Hair follicular keratinocyte (primary cell): ENCODE measurements around the gene KDM4F. TPM values are rescaled to one million over a fixed set of nuclear protein-coding genes. Genes with fewer than 3 reads are reported as not detected.

ENCODE experiments used
- total RNA-seq: library from RNA; depleted of rRNA; stranded (reverse); fragments of >200 nt; gene quantifications from 2 replicates; pipeline ENCODE4 v1.2.3, GENCODE V29; 2015

The KDM4F gene
- total RNA-seq: not detected in 2 replicates

GRCh38 chr11:95049122-95049521, at the start of gene KDM4F:
TSS of gene KDM4F (plus strand) at chr11:95049422.

DNA sequence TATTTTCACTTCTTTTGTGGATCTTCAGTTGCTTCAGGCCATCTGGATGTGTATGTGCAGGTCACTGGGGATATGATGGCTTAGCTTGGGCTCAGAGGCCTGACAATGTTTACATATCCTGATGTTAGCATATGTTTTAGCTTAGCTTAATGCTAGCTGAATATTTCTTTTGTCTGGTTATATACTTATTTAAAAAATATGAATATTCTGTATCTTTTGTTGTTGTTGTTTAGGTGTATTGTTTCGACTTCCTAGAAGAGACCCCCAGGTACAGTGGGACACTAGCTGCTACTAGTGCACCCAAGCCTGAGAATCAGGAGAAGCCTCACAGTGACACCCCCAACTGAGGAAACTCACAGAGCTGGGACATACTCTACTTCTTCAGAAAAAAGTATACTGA, 24.3 kb upstream of the KDM4F start, which contains the start of gene KDM4E:
Gene KDM4E, plus strand, starts transcription at position 301 of the 400 bp plus-strand sequence. CDS start 300 bp downstream, outside the sequence.

DNA sequence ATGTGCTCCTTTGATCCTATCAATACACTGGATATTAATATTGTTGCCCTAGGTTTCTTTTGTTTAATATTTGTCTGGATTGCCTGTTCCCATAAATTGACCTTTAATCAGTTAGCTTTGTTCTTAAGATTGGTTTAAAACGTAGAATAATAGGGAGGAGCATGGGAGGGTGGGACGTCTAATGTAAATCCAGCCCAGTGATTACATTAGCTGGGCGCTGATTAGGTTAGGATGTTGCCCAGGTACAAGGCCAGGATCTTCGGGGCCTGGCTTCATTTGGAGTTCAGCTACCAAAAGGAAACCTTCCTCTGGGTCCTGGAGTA, 17.5 kb downstream of the KDM4F start, which contains the start of gene SRSF8:
Gene SRSF8, plus strand, starts transcription at position 204 of the 323 bp plus-strand sequence. CDS start 308 bp downstream, outside the sequence.

DNA sequence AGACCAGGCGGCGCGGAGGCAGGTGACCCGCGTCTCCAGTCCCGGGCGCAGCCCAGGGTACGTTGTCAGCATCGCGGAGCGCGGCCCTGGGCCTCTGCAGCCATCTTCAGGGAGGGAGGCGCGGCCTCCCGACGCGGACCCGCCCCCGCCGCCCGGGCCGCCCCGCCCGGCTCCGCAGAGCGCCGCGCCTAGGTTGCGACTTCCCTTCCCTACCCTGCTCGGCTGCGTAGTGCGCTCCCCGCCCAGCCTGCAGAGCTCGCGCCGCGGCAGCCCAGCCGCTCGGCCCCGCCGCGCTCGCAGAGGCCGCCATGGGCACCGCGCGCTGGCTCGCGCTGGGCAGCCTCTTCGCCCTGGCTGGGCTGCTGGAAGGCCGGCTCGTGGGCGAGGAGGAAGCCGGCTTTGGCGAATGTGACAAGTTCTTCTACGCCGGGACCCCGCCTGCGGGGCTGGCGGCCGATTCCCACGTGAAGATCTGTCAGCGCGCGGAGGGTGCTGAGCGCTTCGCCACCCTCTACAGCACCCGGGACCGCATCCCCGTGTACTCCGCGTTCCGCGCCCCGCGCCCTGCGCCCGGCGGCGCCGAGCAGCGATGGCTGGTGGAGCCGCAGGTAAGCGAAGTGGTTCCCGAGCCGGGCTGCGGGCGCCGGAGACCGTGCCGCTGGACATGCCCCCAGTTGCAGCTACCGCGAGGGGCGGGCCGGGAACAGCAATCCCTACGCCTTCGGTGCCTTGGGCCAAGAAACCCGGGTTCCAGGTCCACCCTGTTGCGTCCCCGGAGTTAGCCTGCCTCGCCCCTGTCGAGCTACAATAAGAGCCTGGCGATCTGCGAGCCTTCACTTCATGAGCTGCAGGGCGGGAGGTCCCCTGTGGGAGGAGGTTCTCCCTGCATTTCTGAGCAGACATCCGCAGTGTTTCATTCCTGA, 40.7 kb downstream of the KDM4F start, which contains the start of gene ENDOD1:
Gene ENDOD1, plus strand, starts transcription at position 227 of the 923 bp plus-strand sequence. Its CDS starts 82 bp downstream, at position 309.

Other genes with a start within 250 kb of the KDM4F start
- 28.1 and 38.8 TPM in 2 replicates for gene CWC15, start 75.9 kb upstream of the KDM4F start, total RNA-seq
- gene KDM4D, start 75.7 kb upstream of the KDM4F start, total RNA-seq: 1.2 and 2.1 TPM in 2 replicates
- gene KDM4E, start 24.2 kb upstream of the KDM4F start, total RNA-seq: not detected in 2 replicates
- gene SRSF8, start 17.5 kb downstream of the KDM4F start, total RNA-seq: 16.1 and 18.9 TPM in 2 replicates
- gene ENDOD1, start 40.4 kb downstream of the KDM4F start, total RNA-seq: 23.0 and 37.4 TPM in 2 replicates
- gene SESN3, start 181.8 kb downstream of the KDM4F start, total RNA-seq: 9.4 and 11.9 TPM in 2 replicates